ENCODE measurements around the gene PITPNC1.
"Not testable (repeated sequence)": the region's sequence is repeated elsewhere in the genome, so short reads cannot be mapped to it uniquely, and the experiment has no call there.

The PITPNC1 gene

GRCh38 chr17:67651218-67651579, 274.1 kb downstream of the PITPNC1 start:
- DNase-seq (ENCODE audit: low read depth), result not testable (repeated sequence)

- DNase-seq (ENCODE audit: low read depth), result no peak
Observed at GRCh38 chr17:67652433-67652832, 275.4 kb downstream of the PITPNC1 start.

- DNase-seq (ENCODE audit: low read depth), result no peak
Observed at GRCh38 chr17:67655478-67656148, 278.5 kb downstream of the PITPNC1 start.

- DNase-seq (ENCODE audit: low read depth), result no peak
Observed at GRCh38 chr17:67656494-67657203, 279.6 kb downstream of the PITPNC1 start.

- no peak for DNase-seq (ENCODE audit: low read depth)
Observed at GRCh38 chr17:67657596-67657995, 280.5 kb downstream of the PITPNC1 start.

- DNase-seq (ENCODE audit: low read depth), result no peak
Observed at GRCh38 chr17:67658265-67658664, 281.2 kb downstream of the PITPNC1 start.

- no peak for DNase-seq (ENCODE audit: low read depth)
Observed at GRCh38 chr17:67659028-67659427, 281.9 kb downstream of the PITPNC1 start.

- DNase-seq (ENCODE audit: low read depth), result no peak
Observed at GRCh38 chr17:67662712-67663111, 285.6 kb downstream of the PITPNC1 start.

- no peak for DNase-seq (ENCODE audit: low read depth)
Observed at GRCh38 chr17:67663457-67663856, 286.4 kb downstream of the PITPNC1 start.

GRCh38 chr17:67666028-67666427, 288.9 kb downstream of the PITPNC1 start:
- no peak for DNase-seq (ENCODE audit: low read depth)

GRCh38 chr17:67666710-67667109, 289.6 kb downstream of the PITPNC1 start:
- no peak for DNase-seq (ENCODE audit: low read depth)

GRCh38 chr17:67671493-67671892, 294.4 kb downstream of the PITPNC1 start:
- DNase-seq (ENCODE audit: low read depth), result no peak

- no peak for DNase-seq (ENCODE audit: low read depth)
Observed at GRCh38 chr17:67672592-67673335, 295.7 kb downstream of the PITPNC1 start.

GRCh38 chr17:67675481-67675880, 298.4 kb downstream of the PITPNC1 start:
- no peak for DNase-seq (ENCODE audit: low read depth)

- DNase-seq (ENCODE audit: low read depth), result no peak
Observed at GRCh38 chr17:67676305-67676704, 299.2 kb downstream of the PITPNC1 start.

- no peak for DNase-seq (ENCODE audit: low read depth)
Observed at GRCh38 chr17:67678414-67678813, 301.3 kb downstream of the PITPNC1 start.

GRCh38 chr17:67679225-67679624, 302.1 kb downstream of the PITPNC1 start:
- no peak for DNase-seq (ENCODE audit: low read depth)

- DNase-seq (ENCODE audit: low read depth), result no peak
Observed at GRCh38 chr17:67679721-67680120, 302.6 kb downstream of the PITPNC1 start.

GRCh38 chr17:67680445-67681224, 303.6 kb downstream of the PITPNC1 start:
- DNase-seq (ENCODE audit: low read depth), result no peak

GRCh38 chr17:67682196-67682595, 305.1 kb downstream of the PITPNC1 start:
- DNase-seq (ENCODE audit: low read depth), result no peak

- DNase-seq (ENCODE audit: low read depth), result no peak
Observed at GRCh38 chr17:67685351-67685750, 308.3 kb downstream of the PITPNC1 start.

GRCh38 chr17:67686241-67686640, 309.2 kb downstream of the PITPNC1 start:
- no peak for DNase-seq (ENCODE audit: low read depth)

Data from HS-5 (cell line).